Chondrocyte (in vitro differentiated cells): ENCODE results near the gene EGFR. TPM values are rescaled to one million over a fixed set of nuclear protein-coding genes. Genes with fewer than 3 reads are reported as not detected.
A peak's percentile ranks its signal among the peaks of the same experiment; 100 is the strongest.

Experiments used
- DNase-seq: peaks from one replicate; pipeline ENCODE4 v3.0.0; 2021; ENCODE audit warnings: mixed read lengths, low spot score
- H3K27ac Mint-ChIP-seq: one replicate; pipeline ENCODE4 v1.8.0; 2021; ENCODE audit warnings: mild to moderate bottlenecking, moderate library complexity, mixed read lengths; ENCODE audit not compliant: unreplicated experiment
- H3K27me3 Mint-ChIP-seq: 2 replicates; pipeline ENCODE4 v1.8.0; 2021; ENCODE audit warnings: low read depth, mixed read lengths
- H3K36me3 Mint-ChIP-seq: 2 replicates; pipeline ENCODE4 v1.8.0; 2021; ENCODE audit warnings: low read depth, mixed read lengths
- H3K4me1 Mint-ChIP-seq: 2 replicates; pipeline ENCODE4 v1.8.0; 2021; ENCODE audit warnings: low read depth, mild to moderate bottlenecking, mixed read lengths
- H3K4me3 Mint-ChIP-seq: one replicate; pipeline ENCODE4 v1.8.0; 2021; ENCODE audit warnings: mild to moderate bottlenecking, moderate library complexity, mixed read lengths; ENCODE audit not compliant: unreplicated experiment
- H3K9me3 Mint-ChIP-seq: 2 replicates; pipeline ENCODE4 v1.8.0; 2021; ENCODE audit warnings: low read depth, mixed read lengths
- CTCF ChIP-seq: fragments of 200-600 bp; sonication (generic); IDR thresholded peaks from 2 replicates; pipeline ENCODE4 v1.5.0; 2021; ENCODE audit warnings: antibody characterized with exemption, mild to moderate bottlenecking, moderate library complexity
- total RNA-seq: library from RNA; stranded (reverse); gene quantifications from 3 replicates; pipeline ENCODE4 v1.2.1, GENCODE V29; 2021

Gene EGFR
- total RNA-seq, 1 donor from 2014 or later, result 25.5 TPM

GRCh38 chr7:55118426-55118825, 99.6 kb downstream of the EGFR start:
- H3K9me3 Mint-ChIP-seq, result no peaks in the 10 kb centered on the region
- DNase-seq, result peak; percentile 43
- H3K4me3 Mint-ChIP-seq, result no peak overlapping the region
- no peaks in the 10 kb centered on the region for H3K4me1 Mint-ChIP-seq
- H3K27ac Mint-ChIP-seq, result no peak overlapping the region
- peaks cover 2% of the 10 kb centered on the region for H3K27me3 Mint-ChIP-seq
- H3K36me3 Mint-ChIP-seq, result peaks cover 3% of the 10 kb centered on the region
- no peak for TF ChIP-seq CTCF

GRCh38 chr7:55119571-55119970, 100.8 kb downstream of the EGFR start:
- no peak overlapping the region for H3K27ac Mint-ChIP-seq
- peaks cover 2% of the 10 kb centered on the region for H3K27me3 Mint-ChIP-seq
- TF ChIP-seq CTCF, result no peak
- H3K4me3 Mint-ChIP-seq, result no peak overlapping the region
- no peaks in the 10 kb centered on the region for H3K4me1 Mint-ChIP-seq
- no peaks in the 10 kb centered on the region for H3K9me3 Mint-ChIP-seq
- no peak for DNase-seq
- peaks cover 3% of the 10 kb centered on the region for H3K36me3 Mint-ChIP-seq

GRCh38 chr7:55120074-55120473, 101.3 kb downstream of the EGFR start:
- no peak overlapping the region for H3K27ac Mint-ChIP-seq
- no peaks in the 10 kb centered on the region for H3K9me3 Mint-ChIP-seq
- H3K27me3 Mint-ChIP-seq, result peaks cover 2% of the 10 kb centered on the region
- TF ChIP-seq CTCF, result no peak
- H3K36me3 Mint-ChIP-seq, result peaks cover 3% of the 10 kb centered on the region
- no peaks in the 10 kb centered on the region for H3K4me1 Mint-ChIP-seq
- DNase-seq, result no peak
- H3K4me3 Mint-ChIP-seq, result no peak overlapping the region

- H3K27me3 Mint-ChIP-seq, result peaks cover 2% of the 10 kb centered on the region
- TF ChIP-seq CTCF, result no peak
- H3K9me3 Mint-ChIP-seq, result no peaks in the 10 kb centered on the region
- no peak overlapping the region for H3K4me3 Mint-ChIP-seq
- peak; percentile 30 for DNase-seq
- H3K4me1 Mint-ChIP-seq, result no peaks in the 10 kb centered on the region
- H3K36me3 Mint-ChIP-seq, result peaks cover 3% of the 10 kb centered on the region
- H3K27ac Mint-ChIP-seq, result no peak overlapping the region
Observed at GRCh38 chr7:55120501-55121198, 101.8 kb downstream of the EGFR start.

GRCh38 chr7:55121249-55121648, 102.4 kb downstream of the EGFR start:
- DNase-seq, result no peak
- no peaks in the 10 kb centered on the region for H3K4me1 Mint-ChIP-seq
- peaks cover 3% of the 10 kb centered on the region for H3K36me3 Mint-ChIP-seq
- H3K27ac Mint-ChIP-seq, result no peak overlapping the region
- no peak overlapping the region for H3K4me3 Mint-ChIP-seq
- H3K9me3 Mint-ChIP-seq, result no peaks in the 10 kb centered on the region
- no peak for TF ChIP-seq CTCF
- H3K27me3 Mint-ChIP-seq, result peaks cover 2% of the 10 kb centered on the region
